ENCODE data around the gene GPAT3. TPM values are rescaled to one million over a fixed set of nuclear protein-coding genes. Genes with fewer than 3 reads are reported as not detected.
A peak's percentile ranks its signal among the peaks of the same experiment; 100 is the strongest.
"Not testable (repeated sequence)": the region's sequence is repeated elsewhere in the genome, so short reads cannot be mapped to it uniquely, and the experiment has no call there.

GPAT3 gene
- polyA plus RNA-seq, 4 donors, result 1.7 to 20.6 (median 18.0) TPM

DNA sequence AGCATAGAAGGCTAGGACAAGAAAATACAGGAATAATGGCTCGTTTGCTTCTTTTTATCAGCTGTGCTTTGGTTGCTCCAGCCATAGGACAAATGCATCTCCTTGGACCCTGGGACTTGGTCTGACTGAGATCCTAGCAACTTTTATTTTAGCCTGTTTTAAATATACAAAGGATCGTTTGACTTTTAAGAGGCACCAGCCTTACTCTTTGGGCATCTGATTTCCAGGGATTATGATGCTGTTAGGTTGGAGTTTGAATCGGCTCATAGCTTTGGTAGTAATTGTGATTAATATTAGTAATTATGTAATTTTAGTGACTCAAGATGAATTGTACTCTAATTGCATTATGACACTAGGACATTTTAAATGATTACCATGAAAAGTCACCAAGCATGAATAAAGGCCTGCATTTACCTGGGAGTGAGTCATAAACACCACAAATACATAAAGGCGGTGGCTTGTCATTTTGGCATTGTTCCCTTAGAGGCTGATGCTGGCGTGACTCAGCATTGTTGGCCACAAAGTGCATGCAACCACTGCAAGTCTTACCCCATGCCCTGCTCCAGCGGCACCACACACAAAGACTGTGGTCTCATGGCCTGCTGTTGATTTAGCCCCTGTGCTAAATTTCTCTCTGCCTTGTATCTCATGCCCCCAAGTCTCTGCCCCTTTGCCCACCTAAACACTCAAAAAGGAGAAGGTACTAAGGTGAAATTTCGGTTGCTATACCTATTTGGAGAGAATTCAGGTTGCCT lies 12.4 kb downstream of the GPAT3 start:
- DNase-seq (ENCODE audit: low read depth in 4 of 4, low spot score in 3 of 4), result no peak

DNA sequence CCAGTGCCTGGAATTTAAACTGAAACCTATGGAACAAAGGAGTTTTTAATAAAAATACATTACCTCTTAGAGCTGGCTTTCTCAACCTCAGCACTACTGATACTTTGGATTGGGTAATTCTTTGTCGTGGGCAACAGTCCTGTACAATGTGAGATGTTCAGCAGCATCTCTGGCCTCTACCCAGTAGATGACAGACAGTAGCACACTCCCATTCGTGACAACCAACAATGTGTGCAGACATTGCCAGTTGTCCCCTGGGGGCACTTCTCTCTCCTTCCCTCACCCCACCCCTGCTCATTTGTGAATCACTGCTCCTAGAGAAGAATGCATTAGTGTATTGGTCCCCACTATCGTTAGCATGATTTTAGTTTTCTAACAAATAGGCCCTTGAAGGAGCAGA lies 16.2 kb downstream of the GPAT3 start:
- DNase-seq (ENCODE audit: low read depth in 4 of 4, low spot score in 3 of 4), result no peak

DNA sequence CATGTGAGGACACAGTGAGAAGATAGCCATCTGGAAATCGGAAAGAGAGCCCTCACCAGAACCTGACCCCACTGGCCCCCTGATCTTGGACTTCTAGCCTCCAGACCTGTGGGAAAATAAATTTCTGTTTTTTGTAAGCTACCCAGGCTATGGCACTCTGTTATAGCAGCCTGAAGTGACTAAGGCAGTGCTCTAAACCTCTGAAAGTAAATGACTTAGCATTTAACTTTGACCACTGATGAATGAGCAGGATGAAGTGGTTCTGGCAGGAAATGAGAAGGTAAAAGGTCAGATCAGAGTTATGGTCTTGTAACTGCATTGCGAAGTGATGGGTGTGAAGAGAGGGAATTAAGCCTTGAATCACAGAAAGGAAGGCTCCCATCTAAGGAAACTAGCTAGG lies 17.0 kb downstream of the GPAT3 start:
- no peak for DNase-seq (ENCODE audit: low read depth in 4 of 4, low spot score in 3 of 4)

DNA sequence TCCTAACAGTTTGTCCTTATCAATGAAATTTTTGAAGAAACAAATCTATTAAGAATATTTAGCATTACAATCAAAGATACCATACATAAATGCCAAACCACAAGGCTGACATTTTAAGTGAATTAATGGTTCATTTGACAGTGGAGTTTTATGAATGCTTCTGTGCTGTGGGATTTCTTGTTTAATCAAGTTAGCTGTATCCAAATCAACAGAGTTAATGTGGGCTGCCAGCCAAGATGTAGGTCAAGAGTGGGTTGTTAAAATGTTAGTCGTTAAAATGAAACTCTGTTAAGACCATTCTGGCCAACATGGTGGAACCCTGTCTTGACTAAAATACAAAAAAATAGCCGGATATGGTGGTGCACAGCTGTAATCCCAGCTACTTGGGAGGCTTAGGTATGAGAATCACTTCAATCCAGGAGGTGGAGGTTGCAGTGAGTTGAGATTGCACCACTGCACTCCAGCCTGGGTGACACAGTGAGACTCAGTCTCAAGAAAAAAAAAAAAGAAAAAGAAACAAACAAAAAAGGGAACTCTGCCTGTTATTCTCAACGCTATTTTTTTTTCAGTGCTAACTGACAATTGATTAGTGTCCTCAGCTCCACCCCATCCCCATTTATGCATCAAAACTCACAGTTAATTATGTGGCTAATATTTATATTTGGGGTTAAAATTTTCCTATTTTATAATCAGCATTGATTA lies 20.2 kb downstream of the GPAT3 start:
- no peak for DNase-seq (ENCODE audit: low read depth in 4 of 4, low spot score in 3 of 4)

DNA sequence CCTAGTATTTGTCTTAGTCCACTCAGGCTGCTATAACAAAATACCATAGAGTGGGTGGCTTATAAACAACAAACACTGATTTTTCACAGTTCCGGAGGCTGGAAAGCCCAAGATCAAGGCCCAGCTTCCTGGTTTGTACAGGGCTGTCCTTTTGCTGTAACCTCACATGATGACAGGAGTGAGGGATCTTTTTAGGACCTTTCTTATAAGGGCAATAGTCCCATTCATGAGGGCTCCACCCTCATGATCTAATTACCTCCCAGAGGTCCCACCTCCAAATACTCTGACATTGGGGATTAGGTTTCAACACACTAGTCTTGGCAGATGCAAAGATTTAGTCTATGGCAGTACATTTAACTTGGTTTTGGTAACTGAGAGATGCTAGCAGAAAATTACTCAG lies 20.9 kb downstream of the GPAT3 start:
- DNase-seq (ENCODE audit: low read depth in 4 of 4, low spot score in 3 of 4), result no peak

DNA sequence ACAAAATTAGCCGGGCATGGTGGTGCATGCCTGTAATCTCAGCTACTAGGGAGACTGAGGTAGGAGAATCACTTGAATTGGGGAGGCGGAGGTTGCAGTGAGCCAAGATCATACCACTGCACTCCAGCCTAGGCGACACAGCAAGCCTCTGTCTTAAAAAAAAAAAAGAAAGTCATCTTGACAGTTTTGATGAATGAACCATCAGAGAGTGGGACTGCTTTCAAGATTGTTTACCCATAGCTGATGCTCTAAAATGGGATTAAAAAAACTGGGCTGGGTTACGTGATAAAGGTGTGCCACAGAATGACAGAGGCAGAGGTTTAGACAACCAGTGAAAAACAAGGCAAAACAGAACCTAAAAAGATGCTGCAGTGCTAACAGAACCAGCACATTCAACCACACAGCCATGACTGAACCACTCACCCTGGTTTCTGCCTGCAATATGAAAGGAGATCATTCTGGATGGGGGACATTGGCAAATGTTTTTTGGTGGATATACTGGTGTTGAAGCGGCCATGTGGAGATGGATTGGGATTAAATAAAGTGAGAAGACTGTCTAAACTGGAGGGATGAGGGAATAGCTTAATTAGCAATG lies 22.2 kb downstream of the GPAT3 start:
- DNase-seq (ENCODE audit: low read depth in 4 of 4, low spot score in 3 of 4), result no peak

DNA sequence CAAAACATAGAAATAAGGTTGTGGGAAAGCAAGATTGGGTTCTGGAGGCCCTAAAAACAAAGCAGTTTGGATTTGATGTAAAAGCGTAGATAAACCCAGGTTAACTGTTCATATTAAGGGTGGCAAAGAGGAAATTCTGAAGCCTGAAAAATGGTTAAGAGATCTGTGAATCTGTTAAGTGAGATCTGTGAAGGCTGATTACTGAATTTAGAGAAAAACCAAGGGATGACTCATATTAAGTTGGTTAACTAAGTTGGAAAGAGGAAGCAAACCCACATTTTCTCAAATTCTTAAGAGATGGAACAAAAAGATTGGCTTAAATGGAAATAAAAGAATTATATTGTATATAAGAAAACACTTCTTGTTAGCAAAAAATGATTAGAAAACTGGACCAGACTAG lies 22.8 kb downstream of the GPAT3 start:
- no peak for DNase-seq (ENCODE audit: low read depth in 4 of 4, low spot score in 3 of 4)

DNA sequence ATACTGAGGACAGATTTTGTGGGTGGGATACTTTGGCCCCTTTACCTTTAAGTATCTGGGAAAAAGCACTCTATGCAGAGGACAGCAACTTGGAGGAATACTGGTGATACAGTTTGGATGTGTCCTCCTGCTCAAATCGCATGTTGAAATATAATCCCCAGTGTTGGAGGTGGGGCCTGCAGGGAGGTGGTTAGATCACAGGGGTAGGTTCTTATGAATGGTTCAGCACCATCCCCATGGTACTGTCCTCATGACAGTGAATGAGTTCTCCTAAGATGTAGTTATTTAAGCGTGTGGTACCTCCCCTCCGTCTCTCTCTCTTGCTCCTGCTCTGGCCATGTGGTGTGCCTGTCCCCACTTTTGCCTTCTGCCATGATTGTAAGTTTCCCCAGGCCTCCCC lies 24.6 kb downstream of the GPAT3 start:
- no peak for DNase-seq (ENCODE audit: low read depth in 4 of 4, low spot score in 3 of 4)

DNA sequence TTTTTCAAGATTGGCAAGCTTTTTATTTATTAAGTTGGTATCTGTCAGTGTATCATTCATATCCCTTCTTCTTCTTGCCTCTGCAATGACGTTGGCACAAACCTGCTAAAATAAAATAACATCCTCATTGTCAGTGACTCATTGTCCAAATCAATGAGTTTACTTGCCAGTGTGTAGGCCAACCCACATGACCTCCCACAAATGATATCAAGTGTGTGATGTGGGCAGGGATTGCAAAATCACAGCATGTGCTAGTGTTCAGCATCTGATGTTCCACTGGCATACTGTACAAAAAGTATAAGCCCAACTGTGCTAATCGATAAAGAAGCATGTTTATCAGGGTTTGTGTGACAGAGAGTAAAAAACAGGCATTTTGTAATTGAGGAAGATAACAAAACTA lies 25.5 kb downstream of the GPAT3 start:
- DNase-seq (ENCODE audit: low read depth in 4 of 4, low spot score in 3 of 4), result no peak

DNA sequence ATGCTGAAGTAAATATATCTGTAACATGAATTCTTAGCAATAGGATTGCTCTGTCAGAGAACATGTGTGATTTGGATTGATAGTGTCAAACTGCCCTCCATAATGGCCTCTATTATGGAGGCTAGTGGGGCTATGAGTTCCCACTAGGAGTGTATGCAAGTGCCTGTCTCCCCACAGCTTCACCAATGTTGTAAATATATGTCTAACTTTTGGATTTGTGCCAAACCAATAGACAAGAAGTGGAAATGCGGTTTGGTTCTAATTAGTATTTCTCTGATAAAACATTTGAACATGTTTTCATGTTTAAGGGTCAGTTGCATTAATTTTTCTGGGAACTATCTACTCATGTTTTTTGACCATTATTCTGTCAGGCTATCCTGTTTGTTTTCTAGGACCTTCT lies 28.1 kb downstream of the GPAT3 start:
- no peak for DNase-seq (ENCODE audit: low read depth in 4 of 4, low spot score in 3 of 4)

DNA sequence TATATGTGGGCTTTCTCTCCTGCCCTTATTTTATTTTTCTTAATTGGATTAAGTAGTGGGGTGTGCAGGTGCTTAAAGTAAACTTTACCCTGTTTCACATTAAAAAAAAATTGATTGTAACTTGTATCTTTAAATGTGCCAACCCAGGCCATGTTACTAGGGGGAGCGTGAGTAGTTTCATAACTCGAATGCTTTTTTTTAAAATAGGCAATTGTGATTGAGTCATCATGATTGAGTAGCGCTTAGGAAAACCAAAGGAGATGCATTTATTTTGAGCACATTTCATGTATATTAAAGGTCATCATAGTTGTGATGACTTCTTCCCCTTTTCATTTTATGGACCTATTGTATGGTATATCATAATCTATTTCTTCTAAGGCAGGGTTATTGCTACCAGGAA lies 32.2 kb downstream of the GPAT3 start:
- DNase-seq (ENCODE audit: low read depth in 4 of 4, low spot score in 3 of 4), result no peak

DNA sequence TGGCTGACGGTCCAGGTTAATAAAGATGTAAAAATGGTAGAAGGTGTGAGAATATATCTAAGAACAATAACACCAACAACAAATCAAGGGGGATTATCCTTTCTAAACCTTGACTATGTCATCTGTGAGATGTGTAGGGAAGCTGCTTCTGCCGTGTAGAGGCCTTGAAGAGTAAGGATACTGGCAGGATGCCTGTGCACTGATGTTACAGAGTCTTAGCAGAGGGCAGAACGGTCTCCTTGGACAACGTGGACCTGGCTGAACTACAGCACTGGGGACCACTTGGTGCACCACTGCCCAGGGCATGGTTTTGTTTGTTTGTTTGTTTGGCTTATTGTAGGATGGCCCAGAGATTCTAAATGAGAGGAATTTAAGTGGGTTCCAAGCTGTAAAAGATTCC lies 33.5 kb downstream of the GPAT3 start:
- no peak for DNase-seq (ENCODE audit: low read depth in 4 of 4, low spot score in 3 of 4)

DNA sequence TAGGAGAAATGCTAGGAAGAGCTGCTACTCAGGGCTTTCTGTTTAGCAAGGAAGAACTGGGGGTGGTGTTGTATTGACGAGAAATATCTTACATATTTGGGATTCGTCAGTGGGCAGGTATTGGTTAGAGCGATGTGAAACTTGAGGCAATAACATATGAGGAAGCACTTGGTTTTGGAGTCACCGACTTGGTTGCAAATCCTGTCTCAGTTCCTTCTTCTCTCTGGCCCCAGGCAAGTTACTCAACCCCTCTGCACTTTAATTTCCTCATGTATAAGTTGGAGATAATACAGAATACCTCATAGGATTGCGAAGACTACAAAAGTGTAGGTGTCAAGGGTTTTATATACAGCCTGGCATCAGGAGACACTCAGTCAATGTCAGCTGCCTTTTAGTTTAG lies 34.1 kb downstream of the GPAT3 start:
- DNase-seq (ENCODE audit: low read depth in 4 of 4, low spot score in 3 of 4), result no peak

DNA sequence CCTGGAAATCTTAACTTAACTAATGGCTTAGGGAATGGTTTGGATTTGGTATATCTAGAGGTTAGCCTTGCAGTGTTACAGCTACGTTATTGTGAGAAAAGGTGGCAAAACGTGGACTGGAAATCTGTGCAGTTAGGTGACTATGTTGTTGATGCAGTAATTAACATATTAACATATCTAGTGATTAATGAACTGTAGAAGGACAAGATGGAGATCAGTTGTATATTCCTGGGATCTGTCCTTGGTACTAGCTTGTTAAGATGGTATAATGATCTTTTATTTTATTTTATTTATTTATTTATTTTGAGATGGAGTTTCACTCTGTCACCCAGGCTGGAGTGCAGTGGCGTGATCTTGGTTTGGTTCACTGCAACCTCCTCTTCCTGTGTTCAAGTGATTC lies 36.9 kb downstream of the GPAT3 start:
- DNase-seq (ENCODE audit: low read depth in 4 of 4, low spot score in 3 of 4), result no peak

DNA sequence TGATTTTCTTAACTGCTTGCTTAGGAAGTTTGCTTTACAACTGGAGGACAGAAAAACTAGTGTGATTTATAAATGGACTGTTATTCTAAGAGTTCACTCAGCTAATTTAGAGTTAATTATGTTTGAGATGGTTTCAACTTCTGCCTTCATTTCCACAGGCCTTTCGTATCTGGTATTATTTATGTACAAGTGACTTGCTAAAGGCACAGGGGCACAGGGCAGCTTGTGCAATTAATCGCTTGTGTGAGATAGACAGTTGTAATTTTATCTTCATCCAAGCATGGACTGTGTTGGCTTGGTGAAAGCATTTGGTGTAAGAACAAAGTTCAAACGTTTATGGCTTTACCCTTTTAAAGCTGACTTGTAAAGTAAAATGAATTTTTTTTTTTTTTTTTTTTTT lies 38.3 kb downstream of the GPAT3 start:
- peak; percentile 47 to 71 (median 52) for DNase-seq (ENCODE audit: low read depth in 4 of 4, low spot score in 3 of 4)

DNA sequence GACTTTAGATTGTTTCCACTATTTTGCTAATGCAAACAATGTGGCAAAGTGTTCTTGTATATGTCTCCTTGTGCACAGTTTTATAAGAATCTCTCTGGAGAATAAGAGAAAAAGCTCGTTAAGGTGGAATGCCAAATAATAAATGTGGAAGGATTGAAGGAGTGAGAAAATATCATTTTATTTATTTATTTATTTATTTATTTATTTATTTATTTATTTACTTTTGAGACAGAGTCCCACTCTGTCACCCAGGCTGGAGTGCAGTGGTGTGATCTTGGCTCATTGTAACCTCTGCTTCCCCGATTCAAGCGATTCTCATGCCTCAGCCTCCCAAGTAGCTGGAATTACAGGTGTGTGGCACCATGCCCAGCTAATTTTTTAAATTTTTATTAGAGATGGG lies 40.3 kb downstream of the GPAT3 start:
- not testable (repeated sequence) for DNase-seq (ENCODE audit: low read depth in 4 of 4, low spot score in 3 of 4)

DNA sequence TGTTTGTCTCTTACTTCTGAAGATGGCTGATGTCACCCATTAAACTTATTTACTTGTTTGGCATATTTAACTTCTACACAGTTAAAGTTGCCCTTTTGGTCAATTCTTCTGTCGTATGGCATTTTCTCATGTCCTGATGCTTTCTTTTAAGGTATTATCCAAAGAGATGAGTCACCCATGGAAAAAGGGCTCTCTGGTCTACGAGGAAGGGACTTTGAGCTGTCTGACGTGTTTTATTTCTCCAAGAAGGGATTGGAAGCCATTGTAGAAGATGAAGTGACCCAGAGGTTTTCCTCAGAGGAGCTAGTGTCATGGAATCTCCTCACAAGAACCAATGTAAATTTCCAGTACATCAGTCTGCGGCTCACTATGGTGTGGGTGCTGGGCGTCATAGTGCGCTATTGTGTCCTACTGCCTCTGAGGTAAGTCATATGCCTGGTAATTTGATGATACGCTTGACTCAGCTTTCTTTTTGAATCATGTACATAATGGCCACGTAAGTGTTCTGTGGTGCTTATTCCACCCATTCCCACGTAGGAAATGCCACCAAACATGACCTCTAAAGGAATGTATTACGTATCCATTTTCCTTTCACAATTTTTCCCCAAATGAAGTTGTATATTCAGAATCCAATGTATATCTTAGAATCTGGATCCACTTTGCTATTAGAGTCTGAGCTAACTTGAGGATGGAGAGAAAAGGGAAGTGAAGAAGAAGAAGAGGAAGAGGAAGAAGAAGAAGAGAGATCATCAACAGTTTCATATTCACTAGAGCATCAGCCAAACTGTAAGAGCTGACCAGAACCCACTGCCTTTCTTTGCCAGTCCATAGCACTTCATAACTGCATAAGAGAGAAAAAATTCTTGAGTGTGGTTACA lies 45.7 kb downstream of the GPAT3 start:
- DNase-seq (ENCODE audit: low read depth in 4 of 4, low spot score in 3 of 4), result no peak

DNA sequence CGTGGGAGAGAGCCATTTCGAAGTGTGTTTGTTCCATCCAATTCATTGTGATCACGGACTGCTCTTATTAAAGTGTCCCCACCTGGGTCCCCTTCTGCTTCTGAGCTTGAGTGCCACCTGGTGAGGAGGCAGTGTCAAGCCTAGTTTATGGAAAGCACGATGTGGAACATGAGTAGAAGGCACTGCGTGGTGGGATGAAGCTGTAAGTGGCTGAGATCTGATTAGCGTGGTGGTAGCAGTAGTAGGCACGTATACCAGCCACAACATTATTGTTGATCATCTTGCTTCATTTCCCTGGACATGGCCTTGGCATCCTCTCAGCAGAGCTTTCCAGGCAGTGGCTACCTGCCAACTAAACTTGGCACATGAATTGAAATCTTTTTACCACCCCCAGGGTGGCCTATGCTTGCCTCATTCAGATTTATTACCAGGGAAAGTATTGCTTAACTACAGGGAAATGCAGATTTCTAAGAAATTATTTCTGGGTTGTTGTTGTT lies 46.4 kb downstream of the GPAT3 start:
- DNase-seq (ENCODE audit: low read depth in 4 of 4, low spot score in 3 of 4), result no peak

DNA sequence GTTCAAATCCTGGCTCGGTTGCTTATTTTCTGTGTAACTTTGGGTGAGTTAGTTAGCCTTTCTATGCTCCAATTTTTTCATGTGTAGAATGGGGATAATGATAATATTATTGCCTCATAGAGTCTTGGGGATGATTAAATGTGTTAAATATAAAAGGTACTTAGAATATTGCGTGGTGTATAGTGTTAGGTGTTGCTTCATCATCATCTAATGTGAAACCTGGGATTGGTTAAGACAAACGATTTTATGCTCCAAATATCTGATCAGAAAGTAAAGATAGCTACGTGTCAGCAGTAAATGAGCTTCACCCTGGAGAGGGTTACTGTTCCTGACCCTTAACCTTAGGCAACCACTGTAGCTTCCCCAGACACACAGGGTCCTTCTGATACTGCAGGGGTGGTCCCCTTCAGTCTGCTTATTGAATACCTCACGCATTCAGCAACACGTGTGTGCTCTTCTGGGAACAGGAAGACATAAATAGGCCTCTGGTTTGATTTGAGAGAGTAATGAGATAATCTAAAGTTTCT lies 50.1 kb downstream of the GPAT3 start:
- DNase-seq (ENCODE audit: low read depth in 4 of 4, low spot score in 3 of 4), result no peak

DNA sequence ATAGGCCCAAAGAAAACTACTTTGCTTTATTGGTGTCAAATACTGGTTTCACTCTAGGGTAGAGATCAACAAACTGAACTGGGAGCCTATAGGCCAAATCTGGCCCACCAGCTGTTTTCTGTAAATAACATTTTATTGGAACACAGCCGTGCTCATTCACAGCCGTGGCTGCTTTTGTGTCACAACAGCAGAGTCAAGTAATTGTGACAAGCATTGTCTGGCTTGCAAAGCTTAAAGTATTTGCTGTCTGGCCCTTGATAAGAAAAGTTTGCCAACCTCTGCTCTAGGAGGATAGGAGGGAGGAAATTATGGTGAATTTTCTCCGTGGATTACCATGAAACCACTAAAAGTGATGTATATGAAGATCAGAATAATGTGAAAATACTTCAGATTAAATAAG lies 53.4 kb downstream of the GPAT3 start:
- DNase-seq (ENCODE audit: low read depth in 4 of 4, low spot score in 3 of 4), result no peak

DNA sequence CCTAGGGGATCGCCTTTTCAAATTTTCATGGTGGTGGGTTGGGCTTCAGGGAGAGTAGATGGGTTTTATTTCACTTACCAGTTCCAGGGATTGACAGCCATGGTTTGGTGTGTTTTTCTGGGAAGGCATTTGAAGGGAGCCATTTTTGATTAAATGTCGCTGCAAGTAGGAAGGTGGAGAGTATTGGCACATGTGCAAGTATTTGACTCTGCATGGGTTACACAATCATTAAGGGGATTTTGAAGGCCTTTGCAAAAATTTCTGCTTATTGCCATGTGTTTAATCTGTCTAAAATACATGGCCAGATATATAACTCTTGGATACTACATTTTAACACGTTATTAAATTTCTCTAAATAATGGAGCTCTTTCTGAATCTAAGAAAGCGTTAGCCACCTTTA lies 55.1 kb downstream of the GPAT3 start:
- DNase-seq (ENCODE audit: low read depth in 4 of 4, low spot score in 3 of 4), result no peak

Measured in left renal pelvis (tissue), 4 donors.